ENCODE results near the gene CFAP161.

The CFAP161 gene

DNA sequence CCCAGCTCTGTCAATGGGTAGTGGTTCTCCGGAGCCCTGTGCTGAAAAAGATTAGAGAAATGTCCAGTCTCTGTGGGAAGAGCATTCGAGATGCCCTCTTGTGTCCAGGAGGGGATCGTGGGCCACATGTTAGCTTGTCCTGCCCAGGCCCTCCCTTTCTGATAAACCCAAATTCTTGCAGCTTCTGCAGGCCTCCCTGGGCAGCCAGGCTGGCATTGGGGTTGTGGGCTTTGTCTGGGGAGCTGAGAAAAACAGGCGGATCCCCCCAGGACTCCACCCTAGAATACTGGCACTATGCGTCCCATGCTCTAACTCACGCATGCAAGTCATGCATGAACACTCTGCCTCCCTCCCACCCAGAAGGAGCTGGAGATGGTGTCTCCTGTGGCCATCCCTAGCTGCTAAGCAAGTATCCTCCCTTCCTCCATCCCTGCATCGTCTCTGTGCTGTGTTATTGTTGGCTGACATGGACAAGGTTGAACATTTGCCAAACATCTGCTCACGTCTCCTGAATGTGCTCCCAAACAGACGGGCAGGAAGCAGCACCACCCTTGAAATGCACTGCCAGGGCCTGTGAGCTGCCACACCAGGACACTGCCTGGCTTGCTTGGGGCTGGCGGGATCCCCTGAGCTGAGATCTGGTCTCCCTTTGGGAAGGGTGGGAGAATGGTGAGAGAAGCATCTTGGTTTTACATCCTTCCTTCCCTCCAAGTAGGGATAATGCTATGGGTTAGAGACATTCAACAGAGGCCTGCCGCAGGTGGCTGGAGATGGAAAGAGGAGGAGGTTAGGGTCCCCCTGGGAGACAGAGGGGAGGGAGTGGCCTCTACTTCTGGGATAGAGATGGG is 26.5 kb downstream of the CFAP161 start:
- DNase-seq: no peak

DNA sequence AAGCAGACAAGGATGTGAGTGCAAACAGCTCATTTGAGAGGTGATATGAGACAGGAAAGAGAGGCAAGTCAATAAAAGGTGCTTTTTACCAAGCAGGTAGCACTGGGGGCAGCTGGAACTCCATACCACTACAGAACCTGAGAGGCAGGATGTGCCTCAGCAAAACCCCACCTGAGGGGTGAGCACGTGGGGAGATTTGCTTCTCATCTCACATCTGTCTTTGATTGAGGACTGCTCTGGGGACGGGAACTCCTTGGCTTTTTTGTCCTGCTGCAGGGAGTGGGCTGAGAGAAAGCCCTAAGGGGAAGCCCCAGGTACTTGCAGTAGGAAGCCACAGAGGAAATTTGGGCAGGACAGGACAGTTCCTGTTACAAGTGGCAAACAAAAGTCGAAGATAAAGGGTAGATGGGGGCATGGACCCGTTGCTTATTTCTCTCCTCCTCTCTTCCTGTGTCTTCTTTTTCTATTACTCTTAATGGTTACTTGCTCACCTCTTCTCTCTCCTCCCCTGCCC is 27.1 kb downstream of the CFAP161 start:
- DNase-seq: no peak

DNA sequence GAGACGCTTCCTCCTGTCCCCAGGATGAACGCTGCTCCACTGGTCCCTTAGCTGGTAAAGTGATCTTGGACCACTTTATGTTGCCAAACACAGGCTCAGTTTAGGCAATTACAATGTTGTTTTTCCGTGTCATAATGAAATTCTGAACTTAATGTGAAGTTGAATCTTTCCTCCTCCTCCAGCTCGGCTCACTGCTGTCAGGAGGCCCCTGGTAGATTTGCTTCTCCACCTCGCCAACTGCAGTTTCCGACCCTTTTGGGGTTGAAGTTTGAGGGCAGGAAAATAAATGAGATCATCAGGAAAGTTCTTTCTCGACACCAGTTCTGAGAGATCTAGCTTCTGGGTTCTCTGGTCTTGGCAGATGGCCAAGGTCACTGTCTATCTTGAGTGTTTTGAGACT is 27.8 kb downstream of the CFAP161 start:
- no peak for DNase-seq

- DNase-seq: no peak
These were observed 30.1 kb downstream of the CFAP161 start for GRCh38 chr15:81163961-81164800.

GRCh38 chr15:81165535-81165934 is 31.5 kb downstream of the CFAP161 start:
- no peak for DNase-seq

DNA sequence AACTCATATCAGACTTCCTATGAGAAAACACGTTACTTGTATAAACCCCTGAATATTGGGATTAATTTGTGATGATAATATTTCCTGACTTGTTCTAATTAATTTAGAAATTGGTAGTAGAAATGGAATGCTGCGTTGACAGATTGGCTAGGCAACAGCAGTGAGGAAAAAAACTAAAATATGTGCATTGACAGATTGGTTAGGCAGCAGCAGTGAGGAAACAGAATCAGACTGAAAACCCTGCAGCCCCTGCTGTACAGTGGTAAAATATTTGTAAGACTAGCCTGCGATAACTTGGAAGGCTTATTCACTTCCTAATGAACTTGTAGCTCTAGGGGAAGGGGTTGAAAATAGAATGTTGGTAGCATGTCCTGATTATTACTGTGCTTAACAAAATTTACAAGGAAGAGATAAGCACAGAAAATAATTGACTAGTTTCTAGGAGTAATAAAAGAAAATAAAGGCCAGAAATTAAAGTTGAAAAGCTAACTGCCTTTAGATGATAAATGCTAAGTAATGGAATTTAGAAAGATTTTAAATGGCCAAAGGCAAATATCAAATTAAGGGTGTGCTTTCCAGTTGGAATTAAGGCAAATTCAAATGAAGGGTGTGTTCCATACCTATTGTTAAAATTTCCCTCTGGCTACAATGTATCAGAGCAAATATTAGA is 32.7 kb downstream of the CFAP161 start:
- DNase-seq: no peak

DNA sequence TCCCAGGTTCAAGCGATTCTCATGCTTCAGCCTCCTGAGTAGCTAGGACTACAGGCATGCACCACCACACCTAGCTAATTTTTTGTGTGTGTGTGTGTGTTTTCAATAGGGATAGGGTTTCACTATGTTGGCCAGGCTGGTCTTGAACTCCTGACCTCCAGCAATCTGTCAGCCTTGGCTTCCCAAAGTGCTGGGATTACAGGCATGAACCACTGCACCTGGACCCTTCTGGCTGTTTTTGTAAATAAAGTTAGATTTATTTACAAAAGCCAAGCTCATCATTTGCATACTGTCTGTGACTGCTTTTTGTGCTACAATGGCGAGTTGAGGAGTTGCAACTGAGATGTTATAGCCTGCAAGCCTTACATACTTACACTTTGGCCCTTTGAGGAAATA is 34.1 kb downstream of the CFAP161 start:
- no peak for DNase-seq

DNA sequence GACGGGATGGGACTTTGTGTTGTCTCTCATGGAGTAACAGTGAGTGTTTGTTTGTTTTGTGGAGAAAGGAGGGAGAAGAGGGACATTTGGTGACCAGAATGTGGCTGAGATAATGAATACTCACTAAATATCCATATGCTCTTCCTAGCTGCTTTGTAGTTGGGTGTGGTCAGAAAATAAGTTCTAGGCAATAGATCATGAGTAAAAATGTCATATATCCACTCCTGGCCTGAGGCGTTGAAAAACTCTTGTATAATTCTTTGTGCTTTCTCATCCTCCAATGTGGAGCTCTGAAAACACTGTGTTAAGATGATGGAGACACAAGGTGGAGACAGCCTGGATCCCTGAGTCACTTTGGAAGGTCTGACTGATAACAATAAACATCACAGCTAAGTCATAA is 34.6 kb downstream of the CFAP161 start:
- DNase-seq: no peak

DNA sequence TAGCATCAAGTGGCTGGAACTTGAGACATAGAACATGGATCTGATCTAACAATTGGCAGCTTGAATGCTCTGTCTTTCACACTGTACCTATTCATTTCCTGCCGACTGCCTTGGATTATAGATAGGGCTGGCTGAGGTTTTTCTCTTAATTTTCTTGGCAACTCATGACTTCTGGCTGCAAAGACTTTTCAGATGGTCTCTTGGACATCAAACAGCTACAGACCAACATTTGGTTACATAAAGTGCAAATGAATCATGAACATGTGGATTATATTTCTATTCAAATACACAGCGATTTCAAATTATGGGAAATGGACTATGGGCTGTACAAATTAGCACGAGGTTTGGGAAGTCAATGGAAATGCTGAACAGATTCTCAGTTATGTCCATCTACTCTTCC is 36.4 kb downstream of the CFAP161 start:
- DNase-seq: no peak

- DNase-seq: no peak
These were observed 37.2 kb downstream of the CFAP161 start for GRCh38 chr15:81171286-81171685.

- no peak for DNase-seq
These were observed 40.2 kb downstream of the CFAP161 start for GRCh38 chr15:81174125-81174791.

DNA sequence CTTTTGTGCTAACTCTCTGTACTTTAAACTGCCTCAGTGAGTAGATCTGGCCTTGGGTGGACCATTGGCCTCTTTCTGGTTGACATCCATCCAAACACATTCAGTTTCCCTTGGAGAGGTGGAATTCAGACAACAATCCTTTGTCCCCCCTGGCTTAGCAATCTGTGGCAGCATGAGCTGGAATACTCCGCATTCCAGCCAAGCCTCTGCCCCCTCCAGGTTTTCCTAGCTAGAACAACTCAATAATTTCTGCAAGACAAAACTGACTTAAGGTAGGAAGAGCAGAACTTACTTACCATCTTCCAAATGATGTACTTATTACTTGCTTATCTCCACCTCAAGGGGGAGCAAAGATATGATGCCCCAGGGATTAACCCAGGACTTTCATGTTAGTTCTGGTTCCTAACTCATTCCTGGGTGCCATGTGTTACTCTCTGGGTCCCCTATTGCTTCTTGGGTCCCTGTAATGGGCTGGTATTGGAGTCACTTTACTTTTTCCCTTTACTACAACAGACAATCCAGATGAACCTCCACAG is 40.8 kb downstream of the CFAP161 start:
- DNase-seq: no peak

- DNase-seq: no peak
These were observed 41.4 kb downstream of the CFAP161 start for GRCh38 chr15:81175496-81175895.

- no peak for DNase-seq
These were observed 42.3 kb downstream of the CFAP161 start for GRCh38 chr15:81176291-81176893.

DNA sequence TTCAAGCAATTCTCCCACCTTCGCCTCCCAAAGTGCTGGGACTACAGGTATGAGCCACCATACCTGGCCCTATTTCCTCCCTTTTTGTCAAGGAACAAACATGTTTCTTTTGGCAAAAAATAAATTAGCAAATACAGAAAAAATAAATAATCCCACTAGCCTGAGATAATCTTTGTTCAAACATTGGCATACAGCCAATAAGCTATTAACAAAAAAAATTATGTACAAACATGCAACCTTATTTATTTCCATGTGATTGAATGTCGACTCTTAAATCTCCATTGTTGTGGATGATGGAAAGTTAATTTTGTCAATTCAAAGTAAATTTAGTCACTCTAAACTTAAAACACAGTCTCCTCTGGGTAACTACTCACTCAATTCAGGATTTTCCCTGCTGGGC is 44.3 kb downstream of the CFAP161 start:
- no peak for DNase-seq

DNA sequence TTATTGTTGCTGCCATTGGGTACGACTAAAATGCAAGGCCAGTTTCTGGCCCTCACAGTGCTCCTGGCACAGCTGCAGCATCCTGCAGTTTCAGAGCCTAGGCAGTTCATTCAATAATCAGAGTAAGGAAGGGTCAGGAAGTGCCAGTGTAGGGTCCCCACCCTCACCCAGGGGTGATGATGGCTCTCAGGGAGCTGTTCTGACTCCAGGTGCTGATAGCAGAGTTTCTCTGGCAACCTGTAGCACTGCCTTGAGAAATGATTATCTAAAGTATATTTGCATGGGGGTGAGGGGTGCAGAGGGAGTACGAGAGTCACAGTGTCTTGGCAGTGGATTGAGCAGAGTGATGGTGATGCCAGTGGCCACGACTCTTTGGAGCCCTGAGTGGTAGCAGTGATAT is 47.1 kb downstream of the CFAP161 start:
- no peak for DNase-seq

DNA sequence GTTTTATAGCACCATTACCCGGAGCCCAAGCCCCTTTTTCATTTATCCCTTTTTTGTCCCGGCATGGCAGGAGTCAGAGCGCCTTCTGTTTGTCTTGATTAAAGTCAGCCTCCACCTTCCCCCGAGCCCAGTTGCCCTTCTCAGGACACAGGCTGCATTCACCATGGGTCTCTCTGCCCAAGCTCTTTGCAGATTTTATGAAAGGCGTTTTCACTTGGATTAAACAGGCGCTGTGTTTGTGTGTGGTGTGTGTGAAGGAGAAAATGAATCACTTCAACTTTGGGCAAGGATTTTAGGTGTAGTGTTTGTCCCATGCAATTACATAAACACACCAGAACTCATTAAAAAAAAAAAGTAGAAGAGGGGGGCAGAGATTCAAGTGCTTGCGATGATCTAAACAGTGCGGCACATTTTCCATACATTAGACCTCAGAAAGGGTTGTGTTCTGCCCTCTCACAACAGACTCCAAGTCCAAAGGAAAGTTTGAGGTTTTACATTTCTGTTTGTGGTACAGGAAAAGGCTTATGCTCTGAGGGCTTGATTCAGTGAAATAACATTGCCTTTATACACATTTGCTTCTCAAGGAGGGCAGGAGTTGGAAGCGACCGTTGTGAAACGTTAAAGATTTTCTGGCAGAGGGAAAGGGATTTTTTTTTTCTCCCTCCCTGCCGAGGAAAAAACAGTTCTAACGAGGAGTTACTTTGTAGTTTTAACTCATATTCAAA is 48.1 kb downstream of the CFAP161 start:
- DNase-seq: no peak

DNA sequence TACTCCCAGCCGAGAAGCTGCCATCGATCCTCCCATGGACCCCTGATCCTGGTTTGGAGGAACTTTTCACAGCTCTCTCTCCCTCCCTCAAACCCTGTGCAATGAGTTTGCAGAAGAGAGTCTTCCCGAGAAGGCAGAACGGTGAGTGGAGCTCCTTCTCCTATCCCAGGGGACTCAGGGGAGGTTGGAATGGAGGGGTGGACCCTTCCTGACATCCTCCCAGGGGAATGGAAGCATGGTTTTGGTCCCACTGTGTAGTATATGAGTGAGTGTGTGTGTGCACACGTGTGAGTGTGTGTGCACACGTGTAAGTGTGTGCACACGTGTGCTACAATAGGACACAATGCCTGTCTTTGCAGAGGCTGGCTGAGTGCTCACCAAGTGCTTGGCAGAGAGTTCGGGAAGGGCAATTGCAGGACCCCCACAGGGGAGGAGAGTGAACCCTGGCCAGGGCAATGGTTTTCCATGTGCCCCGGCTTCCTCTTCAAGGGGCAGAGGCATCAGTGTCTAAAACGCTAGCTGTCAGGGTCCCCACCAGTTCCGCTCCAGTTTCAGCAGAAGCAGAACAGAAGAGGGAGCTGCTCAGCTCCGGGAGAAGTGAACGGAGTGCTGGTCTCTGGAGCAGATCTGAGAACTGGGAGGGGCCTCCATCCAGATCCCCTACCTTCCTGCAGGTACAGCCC is 48.8 kb downstream of the CFAP161 start:
- DNase-seq: no peak

- no peak for DNase-seq
These were observed 49.3 kb downstream of the CFAP161 start for GRCh38 chr15:81183439-81183775.

GRCh38 chr15:81184188-81184587 is 50.1 kb downstream of the CFAP161 start:
- peak; percentile 19 to 46 for DNase-seq

Data from cerebellar nuclear complex (tissue), 1 donor.